ENCODE results near the gene TPSG1. TPM values are rescaled to one million over a fixed set of nuclear protein-coding genes. Genes with fewer than 3 reads are reported as not detected.
"Not testable (repeated sequence)": the region's sequence is repeated elsewhere in the genome, so short reads cannot be mapped to it uniquely, and the experiment has no call there.

TPSG1 gene
- total and polyA plus RNA-seq, 10 donors = 0.46 TPM; not detected in 9

- Histone ChIP-seq H3K27me3 (replicated peaks in 1 of 7) (peaks cover 0 to 73% (median 8%) of the 10 kb centered on the region in 7 donors), H3K4me1 (peaks cover 0 to 1% (median 0%) of the 10 kb centered on the region in 6 donors), H3K36me3 (no peaks in the 10 kb centered on the region), H3K9me3 (peaks cover 0 to 3% (median 0%) of the 10 kb centered on the region in 8 donors), H3K27ac (no peak overlapping the region), H3K4me3 (no peak overlapping the region)
- TF ChIP-seq POLR2AphosphoS5 (IDR thresholded peaks at IDR 0.05) = no peak
- TF ChIP-seq POLR2A (IDR thresholded peaks at IDR 0.05) = no peak
- TF ChIP-seq CTCF (IDR thresholded peaks at IDR 0.05 in 8 of 11, conservative IDR thresholded peaks at IDR 0.05 in 3 of 11) = no peak
- DNase-seq = no peak
- intact Hi-C loops (cut with DNase I; ENCODE audit: low total_unique reads) = no loop called here
- 68 to 77% (median 72%) methylated on average over 7 of the region's 7 CpGs for WGBS, 5 donors
Measured at GRCh38 chr16:1189455-1189854, 35.6 kb downstream of the TPSG1 start.

- H3K4me3 ChIP-seq = no peak overlapping the region
- no peak overlapping the region for H3K27ac ChIP-seq
- no peaks in the 10 kb centered on the region for H3K4me1 ChIP-seq
- no peak for DNase-seq
- intact Hi-C loops (cut with DNase I; ENCODE audit: low total_unique reads) = no loop called here
- H3K36me3 ChIP-seq = no peaks in the 10 kb centered on the region
- 11 to 47% (median 38%) methylated on average over 12 to 32 of the region's 32 CpGs for WGBS, 5 donors
- peaks cover 0 to 73% (median 8%) of the 10 kb centered on the region in 7 donors for H3K27me3 ChIP-seq (replicated peaks in 1 of 7)
- peaks cover 0 to 3% (median 0%) of the 10 kb centered on the region in 8 donors for H3K9me3 ChIP-seq
- TF ChIP-seq POLR2A (IDR thresholded peaks at IDR 0.05) = no peak
- no peak for TF ChIP-seq CTCF (IDR thresholded peaks at IDR 0.05 in 8 of 11, conservative IDR thresholded peaks at IDR 0.05 in 3 of 11)
- no peak for TF ChIP-seq POLR2AphosphoS5 (IDR thresholded peaks at IDR 0.05)
Measured at GRCh38 chr16:1188432-1189189, 36.5 kb downstream of the TPSG1 start.

- H3K27me3 ChIP-seq (replicated peaks in 1 of 7) = peaks cover 0 to 81% (median 21%) of the 10 kb centered on the region in 7 donors
- H3K4me1 ChIP-seq; H3K27ac ChIP-seq; H3K9me3 ChIP-seq; H3K4me3 ChIP-seq; H3K36me3 ChIP-seq; intact Hi-C loops (cut with DNase I; ENCODE audit: low total_unique reads); DNase-seq: not testable (repeated sequence)
- 83 to 92% (median 90%) methylated on average over 25 to 86 of the region's 86 CpGs for WGBS, 5 donors
Measured at GRCh38 chr16:1185460-1186207, 39.4 kb downstream of the TPSG1 start.

- H3K27me3 ChIP-seq (replicated peaks in 1 of 7) = peaks cover 0 to 81% (median 23%) of the 10 kb centered on the region in 7 donors
- TF ChIP-seq POLR2A (IDR thresholded peaks at IDR 0.05) (no peak), CTCF (IDR thresholded peaks at IDR 0.05 in 8 of 11, conservative IDR thresholded peaks at IDR 0.05 in 3 of 11) (no peak), POLR2AphosphoS5 (IDR thresholded peaks at IDR 0.05) (no peak)
- DNase-seq = no peak
- H3K27ac ChIP-seq = no peak overlapping the region
- H3K4me3 ChIP-seq = no peak overlapping the region
- H3K9me3 ChIP-seq = peaks cover 0 to 3% (median 0%) of the 10 kb centered on the region in 8 donors
- no peaks in the 10 kb centered on the region for H3K36me3 ChIP-seq
- H3K4me1 ChIP-seq = peaks cover 0 to 7% (median 0%) of the 10 kb centered on the region in 6 donors
- intact Hi-C loops (cut with DNase I; ENCODE audit: low total_unique reads) = no loop called here
- 93 to 97% (median 95%) methylated on average over 17 to 18 of the region's 18 CpGs for WGBS, 5 donors
Measured at GRCh38 chr16:1184980-1185379, 40.1 kb downstream of the TPSG1 start.
